ENCODE data around the gene DNAH2.

DNAH2 gene

GRCh38 chr17:7824021-7824924 lies 106.7 kb downstream of the DNAH2 start:
- DNase-seq, result no peak

DNA sequence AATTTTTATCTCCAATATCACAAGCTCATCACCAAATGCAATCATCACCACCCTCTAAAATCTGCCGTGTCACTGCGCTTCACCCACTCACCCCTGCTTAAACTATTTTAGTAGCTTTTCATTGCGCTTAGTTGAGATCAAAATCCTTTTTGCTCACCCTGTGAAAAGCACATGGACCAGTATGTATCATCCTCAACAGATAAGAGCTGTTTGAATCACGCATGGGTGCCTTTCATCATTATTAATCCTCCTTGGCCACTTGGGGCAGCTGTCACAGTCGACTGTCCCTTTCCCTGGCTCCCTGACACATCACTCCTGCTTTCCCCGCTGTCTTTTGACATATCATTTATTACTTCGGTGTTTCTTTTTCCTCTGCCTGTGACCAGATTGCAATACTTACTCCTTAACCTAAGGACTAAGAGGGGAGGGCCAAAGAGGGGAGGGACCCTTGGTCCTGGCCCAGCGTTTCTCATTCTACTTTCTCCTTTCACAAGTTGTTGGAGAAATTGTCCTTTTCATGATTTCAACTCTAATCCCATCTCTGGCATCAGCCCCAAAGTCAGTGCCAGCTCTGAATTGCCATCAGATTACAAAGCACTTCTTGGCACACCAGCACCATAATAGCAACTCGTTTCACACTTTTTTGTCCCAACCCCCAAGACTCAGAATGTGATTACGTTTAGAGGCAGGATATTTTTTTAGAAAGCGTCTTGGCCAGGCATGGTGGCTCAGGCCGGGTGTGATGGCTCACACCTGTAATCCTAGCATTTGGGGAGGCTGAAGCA lies 107.9 kb downstream of the DNAH2 start:
- DNase-seq, result peak; percentile 68

GRCh38 chr17:7830616-7831015 lies 113.1 kb downstream of the DNAH2 start:
- no peak for DNase-seq

DNA sequence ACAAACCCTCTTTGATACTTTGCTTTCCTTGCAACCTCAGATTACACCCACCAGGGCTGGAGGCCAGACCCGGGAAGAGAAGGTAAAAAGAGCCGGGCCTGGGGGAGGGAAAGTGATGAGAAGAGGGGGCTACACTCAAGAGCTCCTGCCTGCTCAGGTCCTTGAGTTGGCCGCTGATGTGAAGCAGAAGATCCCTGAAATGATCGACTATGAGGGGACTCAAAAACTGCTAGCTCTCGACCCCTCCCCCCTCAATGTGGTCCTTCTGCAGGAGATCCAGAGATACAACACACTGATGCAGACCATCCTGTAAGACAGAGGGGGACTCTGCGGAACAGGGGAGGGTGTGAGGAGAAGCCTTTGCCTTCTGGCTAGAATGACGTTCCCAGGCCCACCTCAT lies 113.7 kb downstream of the DNAH2 start:
- no peak for DNase-seq

DNA sequence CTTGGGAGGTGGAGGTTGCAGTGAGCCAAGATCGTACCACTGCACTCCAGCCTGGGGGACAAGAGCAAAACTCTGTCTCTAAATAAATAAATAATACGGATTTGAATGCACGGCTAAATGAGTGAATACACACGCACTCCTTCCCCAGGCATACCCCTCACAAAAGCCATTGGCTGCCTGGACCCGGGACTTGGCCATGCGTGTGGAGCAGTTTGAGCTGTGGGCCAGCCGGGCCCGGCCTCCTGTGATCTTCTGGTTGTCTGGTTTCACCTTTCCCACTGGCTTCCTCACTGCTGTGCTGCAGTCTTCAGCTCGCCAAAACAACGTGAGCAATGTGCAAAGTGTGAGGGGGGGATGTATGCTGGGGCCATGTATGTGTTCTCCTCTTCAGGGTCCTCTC lies 114.9 kb downstream of the DNAH2 start:
- DNase-seq, result no peak

DNA sequence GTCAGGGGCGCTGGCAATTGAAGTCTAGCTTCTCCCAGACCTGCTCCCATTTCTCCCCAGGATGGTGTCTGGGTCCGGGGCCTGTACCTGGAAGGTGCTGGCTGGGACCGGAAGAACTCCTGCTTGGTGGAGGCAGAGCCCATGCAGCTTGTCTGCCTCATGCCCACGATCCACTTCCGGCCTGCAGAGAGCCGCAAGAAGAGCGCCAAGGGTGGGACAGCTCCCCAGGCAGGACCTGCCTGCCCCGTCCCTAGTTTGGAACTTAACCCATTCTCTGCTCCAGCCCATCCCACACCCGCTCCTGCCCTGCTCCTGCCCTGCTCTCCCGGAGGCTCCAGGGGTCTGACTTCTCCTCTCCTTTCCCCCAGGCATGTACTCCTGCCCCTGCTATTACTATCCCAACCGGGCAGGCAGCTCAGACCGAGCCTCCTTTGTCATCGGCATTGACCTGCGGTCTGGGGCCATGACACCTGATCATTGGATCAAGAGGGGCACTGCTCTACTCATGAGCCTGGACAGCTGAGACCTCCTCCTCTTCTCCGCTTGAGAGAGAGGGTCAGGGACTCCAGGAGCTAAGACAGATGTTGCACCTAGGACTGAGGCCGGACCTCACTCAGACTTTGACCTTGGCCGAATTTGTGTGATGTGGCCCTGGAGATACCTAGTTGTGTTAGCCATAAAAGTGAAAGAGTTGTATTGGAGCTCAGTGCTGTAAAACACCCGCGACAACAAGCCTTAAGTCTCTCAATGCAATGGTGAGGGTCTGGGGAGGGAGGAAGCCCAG lies 115.7 kb downstream of the DNAH2 start:
- DNase-seq, result no peak

- peak; percentile 98 for DNase-seq
Observed at GRCh38 chr17:7833795-7834541, 116.4 kb downstream of the DNAH2 start, which contains the start of gene KDM6B. Gene KDM6B, plus strand, starts transcription at chr17:7834217. Its CDS starts 11,338 bp downstream, at chr17:7845555.

GRCh38 chr17:7834542-7834956 lies 117.0 kb downstream of the DNAH2 start:
- peak; percentile 87 for DNase-seq

DNA sequence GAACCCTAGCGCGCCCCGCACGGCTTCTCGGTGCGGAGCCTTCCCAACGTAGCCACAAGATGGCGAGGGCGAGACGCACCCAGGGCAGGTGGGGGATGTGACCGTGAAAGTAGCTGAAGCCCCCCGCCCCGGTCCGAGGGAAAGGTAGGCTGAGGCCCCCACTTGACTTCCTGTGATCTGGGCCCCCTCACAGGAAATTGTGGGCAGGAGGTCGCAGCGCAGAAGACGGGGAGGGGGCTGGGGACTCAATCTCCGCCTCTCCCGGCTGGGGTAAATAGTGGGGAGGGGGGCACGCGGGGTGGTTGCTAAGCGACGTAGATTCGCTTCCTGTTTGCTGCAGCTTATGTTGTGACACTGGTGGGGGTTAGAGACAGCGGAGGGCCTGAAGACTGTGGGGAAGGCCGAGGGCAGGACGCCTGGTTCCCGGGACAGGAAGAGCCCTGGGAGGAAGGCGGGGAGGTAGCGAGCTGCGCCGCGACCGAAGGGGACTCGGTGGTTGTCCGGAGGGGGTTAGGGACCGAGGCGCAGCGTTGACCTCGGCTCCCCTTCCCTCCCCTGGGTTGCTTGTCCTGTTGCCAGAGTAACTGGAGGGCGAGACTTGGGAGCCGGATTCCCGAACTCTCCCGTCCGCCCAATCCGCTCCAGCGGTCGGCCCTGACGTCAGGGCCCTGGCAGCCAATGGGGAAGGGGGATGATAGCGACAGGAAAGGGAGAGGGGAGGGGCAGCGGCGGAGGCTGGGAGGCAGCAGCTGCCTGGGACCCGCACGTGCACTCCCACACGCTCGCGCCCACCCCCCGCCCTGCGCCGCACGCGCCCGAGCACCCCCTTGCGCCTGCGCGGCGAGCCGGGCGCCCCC lies 117.6 kb downstream of the DNAH2 start:
- peak; percentile 100 for DNase-seq

DNA sequence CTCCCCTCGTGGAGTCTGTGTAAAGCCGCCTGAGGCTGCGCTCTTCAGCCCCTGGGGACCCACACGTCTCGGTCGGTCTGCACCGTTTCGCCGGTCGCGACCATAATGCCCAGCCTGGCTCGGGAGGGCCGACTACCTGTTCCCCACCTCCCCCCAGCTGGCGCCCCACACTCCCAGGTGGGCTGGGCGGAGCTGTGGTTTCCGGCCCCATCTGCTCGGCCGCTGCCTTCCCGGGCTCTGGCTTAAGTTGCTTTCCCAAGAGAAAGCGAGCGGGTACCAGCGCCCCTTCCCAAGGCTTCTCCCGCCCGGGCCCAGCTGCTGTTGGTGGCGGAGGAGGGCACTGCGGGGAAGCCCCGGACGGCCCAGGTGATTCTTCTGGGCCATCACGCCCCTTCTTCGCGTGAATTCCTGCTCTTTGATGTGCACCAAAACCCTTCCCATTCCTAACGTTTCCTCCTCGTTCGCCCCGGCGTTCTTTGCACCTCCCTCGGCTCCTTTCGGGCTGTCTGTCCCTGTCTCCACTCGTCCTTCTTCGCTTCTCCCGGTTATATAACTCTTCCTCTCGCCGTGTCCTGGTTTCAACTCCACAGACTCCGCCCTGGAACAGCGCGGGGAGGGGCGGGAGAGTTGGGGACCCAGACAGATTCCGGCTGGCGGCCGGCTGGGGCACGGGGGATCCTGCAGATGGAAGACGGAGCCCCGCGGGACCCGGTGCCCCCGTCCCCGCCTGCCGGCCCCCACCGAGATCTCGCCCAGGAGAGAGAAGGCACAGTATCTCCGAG lies 118.5 kb downstream of the DNAH2 start:
- peak; percentile 96 for DNase-seq

- DNase-seq, result peak; percentile 100
Observed at GRCh38 chr17:7836596-7837407, 119.3 kb downstream of the DNAH2 start.

DNA sequence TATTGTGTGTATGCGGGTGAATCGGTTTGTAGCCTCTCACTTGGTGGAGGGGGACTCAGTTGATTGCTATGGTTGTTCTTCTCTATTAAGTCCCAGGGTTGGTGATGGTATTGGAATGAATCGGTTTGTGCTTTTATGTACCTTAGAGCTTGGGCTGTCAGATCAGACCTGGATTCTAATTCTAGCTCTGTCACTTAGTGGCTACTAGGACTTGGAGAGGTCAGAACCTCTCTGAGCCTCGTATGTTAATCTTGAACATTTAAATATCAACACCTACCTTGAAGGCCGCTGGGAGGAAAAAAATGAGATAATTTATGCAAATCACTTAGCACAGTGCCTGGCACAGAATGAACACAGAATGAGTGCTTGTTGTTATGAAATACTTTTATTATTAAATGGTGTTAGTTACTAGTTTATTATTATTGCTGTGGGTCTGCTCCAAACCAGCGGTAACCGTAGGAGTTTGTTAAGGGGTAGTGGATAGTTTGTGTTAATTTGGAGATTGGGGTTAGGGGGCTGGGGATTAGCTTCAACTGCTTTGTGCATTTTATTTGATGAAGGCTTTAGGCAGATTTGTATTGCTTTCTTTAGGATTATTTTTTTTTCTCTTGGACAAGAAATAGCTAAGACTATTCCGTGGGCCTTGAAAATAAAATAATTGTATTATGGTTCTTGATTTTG lies 120.0 kb downstream of the DNAH2 start:
- DNase-seq, result peak; percentile 80

- peak; percentile 78 for DNase-seq
Observed at GRCh38 chr17:7838090-7839075, 120.8 kb downstream of the DNAH2 start.

- no peak for DNase-seq
Observed at GRCh38 chr17:7839190-7839875, 121.8 kb downstream of the DNAH2 start.

DNA sequence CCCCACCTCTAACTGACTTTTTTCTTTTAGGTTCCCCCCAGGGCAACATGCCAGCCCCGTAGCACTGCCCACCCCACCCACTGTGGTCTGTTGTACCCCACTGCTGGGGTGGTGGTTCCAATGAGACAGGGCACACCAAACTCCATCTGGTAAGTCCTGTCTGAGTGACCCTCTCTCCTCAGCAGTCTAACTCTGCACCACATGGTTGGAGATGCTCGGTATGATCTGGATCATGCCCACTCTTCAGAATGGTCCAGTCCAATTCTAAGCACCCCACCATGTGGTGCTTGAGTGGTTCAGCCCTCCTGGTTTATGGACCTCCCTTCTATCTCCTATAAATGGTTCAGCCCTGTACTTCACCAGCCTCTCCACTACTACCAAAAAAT lies 122.3 kb downstream of the DNAH2 start:
- DNase-seq, result peak; percentile 56

DNA sequence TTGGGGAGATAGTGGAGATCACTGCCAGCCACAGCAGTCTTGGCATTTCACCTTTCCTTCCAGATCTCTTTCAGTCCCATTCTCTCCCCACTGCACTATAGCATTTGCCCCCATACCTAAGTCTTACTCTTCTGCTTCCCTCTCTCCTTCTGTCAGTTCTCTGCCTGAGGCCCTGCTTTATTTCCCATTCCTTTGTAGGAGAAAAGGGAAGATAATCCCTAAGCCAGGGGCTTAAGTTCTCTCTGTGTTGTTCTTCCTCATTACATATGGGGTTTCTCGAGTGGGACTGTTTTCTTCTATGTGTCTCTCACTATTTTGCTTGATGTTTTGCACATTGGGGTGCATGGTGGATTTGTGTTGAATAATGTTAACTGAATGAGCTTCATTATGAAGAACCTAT lies 122.9 kb downstream of the DNAH2 start:
- DNase-seq, result no peak

DNA sequence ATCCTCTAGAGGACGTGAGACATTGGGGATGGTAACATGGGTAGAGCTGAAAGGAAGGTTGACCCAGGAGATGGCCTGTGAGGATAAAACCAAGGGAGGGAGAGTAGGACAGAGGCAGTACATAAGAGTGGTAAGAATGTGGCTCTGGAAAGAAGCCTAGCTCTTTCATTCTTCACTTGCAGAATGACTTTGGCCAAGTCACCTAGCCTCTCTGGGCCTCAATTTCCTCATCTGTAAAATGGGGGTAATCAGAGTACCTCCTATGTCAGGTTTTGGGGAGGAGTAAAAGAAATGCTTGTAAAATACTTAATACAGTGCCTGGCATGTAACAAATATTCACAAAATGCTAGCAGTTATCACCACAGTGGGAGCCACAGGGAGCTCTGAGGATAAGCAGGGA lies 123.3 kb downstream of the DNAH2 start:
- DNase-seq, result no peak

All from DMS53 (cell line).